NCI-H2029 treated with DMSO at 0.1 percent for 48 hours (cell line): ENCODE results near the gene LIF.
"Not testable (repeated sequence)": the region's sequence is repeated elsewhere in the genome, so short reads cannot be mapped to it uniquely, and the experiment has no call there.

Experiments
- DNase-seq: peaks from one replicate; lab custom pipeline; 2025; lab: John Stamatoyannopoulos, UW

Gene LIF

GRCh38 chr22:30224161-30224857 is 22.2 kb downstream of the LIF start:
- no peak for DNase-seq

- DNase-seq = no peak
Observed at GRCh38 chr22:30223303-30223702, 23.3 kb downstream of the LIF start.

- no peak for DNase-seq
Observed at GRCh38 chr22:30222321-30222720, 24.2 kb downstream of the LIF start.

GRCh38 chr22:30221121-30221992 is 25.2 kb downstream of the LIF start:
- DNase-seq = no peak

- DNase-seq = no peak
Observed at GRCh38 chr22:30220338-30221012, 26.1 kb downstream of the LIF start.

- no peak for DNase-seq
Observed at GRCh38 chr22:30219668-30220278, 26.8 kb downstream of the LIF start.

- DNase-seq = no peak
Observed at GRCh38 chr22:30219049-30219654, 27.4 kb downstream of the LIF start.

GRCh38 chr22:30217698-30218560 is 28.6 kb downstream of the LIF start:
- DNase-seq = no peak

GRCh38 chr22:30216710-30217109 is 29.8 kb downstream of the LIF start:
- DNase-seq = no peak

- DNase-seq = not testable (repeated sequence)
Observed at GRCh38 chr22:30216272-30216671, 30.3 kb downstream of the LIF start.

GRCh38 chr22:30214703-30215407 is 31.7 kb downstream of the LIF start:
- no peak for DNase-seq

- DNase-seq = no peak
Observed at GRCh38 chr22:30212996-30213441, 33.5 kb downstream of the LIF start.

- DNase-seq = no peak
Observed at GRCh38 chr22:30212363-30212995, 34.1 kb downstream of the LIF start.

GRCh38 chr22:30211124-30211820 is 35.3 kb downstream of the LIF start:
- DNase-seq = no peak

- no peak for DNase-seq
Observed at GRCh38 chr22:30210235-30210909, 36.2 kb downstream of the LIF start.

- DNase-seq = no peak
Observed at GRCh38 chr22:30209642-30210041, 36.9 kb downstream of the LIF start.

- DNase-seq = no peak
Observed at GRCh38 chr22:30208631-30209603, 37.6 kb downstream of the LIF start.
